NCI-H748 (cell line): ENCODE results near the gene UBAP1L.
"Not testable (repeated sequence)": the region's sequence is repeated elsewhere in the genome, so short reads cannot be mapped to it uniquely, and the experiment has no call there.

ENCODE experiments used
- DNase-seq: peaks from one replicate; lab custom pipeline; 2025; ENCODE audit not compliant: unreplicated experiment; lab: John Stamatoyannopoulos, UW

UBAP1L gene

DNA sequence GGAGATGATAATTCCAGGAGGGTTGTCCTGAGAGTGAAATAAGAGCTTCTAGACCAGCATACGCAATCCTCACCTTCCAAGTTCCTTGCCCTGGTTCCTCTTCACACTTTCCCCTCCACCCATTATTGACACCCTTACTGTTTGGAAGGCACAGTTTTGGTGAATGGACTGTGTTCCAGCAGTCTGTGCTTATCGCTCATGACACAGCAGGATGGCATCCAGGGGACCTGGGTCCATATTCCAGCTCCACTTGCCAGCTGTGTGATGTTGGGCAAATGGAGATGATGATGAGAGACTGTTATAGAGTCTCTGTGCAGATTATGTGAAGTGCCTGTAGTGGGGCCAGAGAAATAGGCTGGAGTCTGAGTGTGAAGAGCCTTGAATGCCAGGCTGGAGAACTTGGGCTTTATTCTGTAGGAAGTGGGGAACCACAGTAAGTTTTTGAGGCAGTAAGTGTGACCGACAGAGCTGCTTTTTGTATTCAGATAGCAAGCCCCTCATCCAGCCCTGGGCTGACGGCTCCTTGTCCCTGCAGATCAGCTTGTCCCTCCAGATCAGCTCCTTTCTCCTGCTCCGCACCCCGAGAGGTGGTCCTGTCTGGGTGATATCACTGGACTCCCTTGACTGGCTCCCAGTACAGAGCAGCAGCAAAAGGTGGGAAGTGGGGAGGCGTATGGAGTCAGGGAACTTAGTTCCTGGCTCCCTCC lies 30.3 kb downstream of the UBAP1L start:
- DNase-seq = no peak

- no peak for DNase-seq
These were observed 31.7 kb downstream of the UBAP1L start for GRCh38 chr15:65083262-65083701.

DNA sequence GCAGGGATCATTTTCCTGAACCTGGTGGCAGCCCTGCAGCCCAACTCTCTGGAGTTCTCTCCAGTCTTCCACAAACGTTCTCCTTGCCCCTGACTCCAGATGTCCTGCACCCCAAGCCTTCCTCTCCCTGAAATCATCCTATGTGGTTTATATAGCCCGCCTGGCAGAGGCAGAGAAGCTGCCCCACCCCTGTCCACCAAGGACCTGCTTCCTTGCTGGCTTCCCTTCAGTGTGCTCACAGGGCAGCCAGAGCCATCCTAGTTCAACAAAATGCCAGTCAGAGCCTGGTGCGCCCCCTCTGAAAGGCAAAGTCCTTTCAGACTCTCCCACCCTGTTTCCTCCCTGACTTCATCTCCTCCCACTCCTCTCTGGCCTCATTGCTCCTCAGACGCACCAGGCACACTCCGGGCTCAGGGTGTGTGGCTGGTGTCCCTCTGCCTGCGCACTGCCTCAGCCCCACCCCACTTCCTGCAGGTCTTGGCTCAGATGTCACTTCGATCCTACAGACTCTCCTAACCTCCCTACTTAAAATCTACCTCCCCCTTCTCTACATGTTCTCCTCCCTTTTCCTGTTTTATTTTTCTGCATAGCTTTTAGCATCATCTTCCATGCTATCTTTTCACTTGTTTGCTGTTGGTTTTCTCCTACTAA lies 32.6 kb downstream of the UBAP1L start:
- no peak for DNase-seq

- no peak for DNase-seq
These were observed 33.2 kb downstream of the UBAP1L start for GRCh38 chr15:65081758-65082157.

DNA sequence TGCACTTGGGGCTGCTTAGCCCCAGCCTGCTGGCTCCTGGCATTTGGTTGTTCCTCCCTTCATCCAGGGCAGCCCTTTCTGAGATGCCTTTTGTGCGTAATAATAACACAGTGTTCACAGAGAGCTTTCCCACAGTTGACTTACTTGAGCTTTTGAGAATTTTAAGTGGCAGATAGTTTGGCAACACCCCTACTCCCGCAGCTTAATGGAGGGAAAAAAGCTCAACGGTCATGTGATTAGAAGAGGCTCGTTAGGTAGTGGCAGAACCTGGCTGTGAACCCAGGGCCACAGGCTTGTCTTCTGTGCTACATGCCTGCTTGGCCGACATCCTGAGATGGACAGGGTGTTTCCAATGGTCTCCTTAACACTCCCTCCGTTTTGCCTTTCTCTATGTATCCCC lies 33.7 kb downstream of the UBAP1L start:
- no peak for DNase-seq

- no peak for DNase-seq
These were observed 35.4 kb downstream of the UBAP1L start for GRCh38 chr15:65079580-65079979.

DNA sequence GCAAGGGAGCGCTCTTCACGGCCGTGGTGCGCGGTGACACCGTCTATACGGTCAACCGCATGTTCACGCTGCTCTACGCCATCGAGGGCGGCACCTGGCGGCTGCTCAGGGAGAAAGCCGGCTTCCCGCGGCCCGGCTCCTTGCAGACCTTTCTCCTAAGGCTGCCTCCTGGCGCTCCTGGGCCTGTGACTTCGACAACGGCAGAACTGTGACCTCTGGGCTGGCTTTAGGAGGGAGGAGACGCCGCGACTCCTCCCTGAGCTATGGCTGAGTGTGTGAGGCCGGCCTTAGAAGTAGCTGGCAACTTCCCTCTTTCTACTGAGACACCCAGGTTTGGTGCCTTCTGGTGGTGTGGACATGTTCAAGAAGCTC lies 37.0 kb downstream of the UBAP1L start:
- no peak for DNase-seq

DNA sequence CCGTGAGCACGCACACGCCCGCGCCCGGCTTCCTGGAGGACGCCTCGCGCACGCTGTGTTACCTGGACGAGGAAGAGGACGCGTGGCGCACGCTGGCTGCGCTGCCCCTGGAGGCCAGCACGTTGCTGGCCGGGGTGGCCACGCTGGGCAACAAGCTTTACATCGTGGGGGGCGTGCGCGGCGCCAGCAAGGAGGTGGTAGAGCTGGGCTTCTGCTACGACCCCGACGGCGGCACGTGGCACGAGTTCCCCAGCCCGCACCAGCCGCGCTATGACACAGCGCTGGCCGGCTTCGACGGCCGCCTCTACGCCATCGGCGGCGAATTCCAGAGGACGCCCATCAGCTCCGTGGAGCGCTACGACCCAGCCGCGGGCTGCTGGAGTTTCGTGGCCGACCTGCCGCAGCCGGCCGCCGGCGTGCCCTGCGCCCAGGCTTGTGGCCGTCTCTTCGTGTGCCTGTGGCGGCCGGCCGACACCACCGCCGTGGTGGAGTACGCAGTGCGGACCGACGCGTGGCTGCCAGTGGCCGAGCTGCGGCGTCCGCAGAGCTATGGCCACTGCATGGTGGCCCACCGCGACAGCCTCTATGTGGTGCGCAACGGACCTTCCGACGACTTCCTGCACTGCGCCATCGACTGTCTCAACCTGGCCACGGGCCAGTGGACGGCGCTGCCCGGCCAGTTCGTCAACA lies 37.6 kb downstream of the UBAP1L start:
- DNase-seq = no peak

DNA sequence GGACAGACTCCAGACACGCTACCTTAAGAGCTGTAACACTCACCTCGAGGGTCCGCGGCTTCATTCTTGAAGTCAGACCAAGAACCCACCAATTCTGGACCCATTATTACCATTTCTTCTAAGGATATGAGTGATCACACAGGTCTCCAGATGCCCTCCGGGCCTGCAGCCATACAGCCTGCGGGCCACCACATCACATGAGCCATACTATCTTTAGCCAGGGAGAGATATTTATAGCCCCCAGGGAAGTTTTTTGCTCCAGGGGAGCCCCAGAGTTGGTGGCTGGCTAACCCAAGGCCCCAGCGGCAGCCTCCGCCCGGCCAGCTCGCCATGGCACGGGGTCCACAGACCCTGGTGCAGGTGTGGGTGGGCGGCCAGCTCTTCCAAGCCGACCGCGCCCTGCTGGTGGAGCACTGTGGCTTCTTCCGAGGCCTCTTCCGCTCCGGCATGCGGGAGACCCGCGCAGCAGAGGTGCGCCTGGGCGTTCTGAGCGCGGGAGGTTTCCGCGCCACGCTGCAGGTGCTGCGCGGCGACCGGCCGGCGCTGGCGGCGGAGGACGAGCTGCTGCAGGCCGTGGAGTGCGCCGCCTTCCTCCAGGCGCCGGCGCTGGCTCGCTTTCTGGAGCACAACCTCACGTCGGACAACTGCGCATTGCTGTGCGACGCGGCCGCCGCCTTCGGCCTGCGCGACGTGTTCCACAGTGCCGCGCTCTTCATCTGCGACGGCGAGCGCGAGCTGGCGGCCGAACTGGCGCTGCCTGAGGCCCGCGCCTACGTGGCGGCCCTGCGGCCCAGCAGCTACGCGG lies 38.3 kb downstream of the UBAP1L start, which contains the start of gene KBTBD13:
TSS of gene KBTBD13 (plus strand) at position 261 of the 805 bp plus-strand sequence. CDS start at position 331, 70 bp downstream.
- DNase-seq = no peak

DNA sequence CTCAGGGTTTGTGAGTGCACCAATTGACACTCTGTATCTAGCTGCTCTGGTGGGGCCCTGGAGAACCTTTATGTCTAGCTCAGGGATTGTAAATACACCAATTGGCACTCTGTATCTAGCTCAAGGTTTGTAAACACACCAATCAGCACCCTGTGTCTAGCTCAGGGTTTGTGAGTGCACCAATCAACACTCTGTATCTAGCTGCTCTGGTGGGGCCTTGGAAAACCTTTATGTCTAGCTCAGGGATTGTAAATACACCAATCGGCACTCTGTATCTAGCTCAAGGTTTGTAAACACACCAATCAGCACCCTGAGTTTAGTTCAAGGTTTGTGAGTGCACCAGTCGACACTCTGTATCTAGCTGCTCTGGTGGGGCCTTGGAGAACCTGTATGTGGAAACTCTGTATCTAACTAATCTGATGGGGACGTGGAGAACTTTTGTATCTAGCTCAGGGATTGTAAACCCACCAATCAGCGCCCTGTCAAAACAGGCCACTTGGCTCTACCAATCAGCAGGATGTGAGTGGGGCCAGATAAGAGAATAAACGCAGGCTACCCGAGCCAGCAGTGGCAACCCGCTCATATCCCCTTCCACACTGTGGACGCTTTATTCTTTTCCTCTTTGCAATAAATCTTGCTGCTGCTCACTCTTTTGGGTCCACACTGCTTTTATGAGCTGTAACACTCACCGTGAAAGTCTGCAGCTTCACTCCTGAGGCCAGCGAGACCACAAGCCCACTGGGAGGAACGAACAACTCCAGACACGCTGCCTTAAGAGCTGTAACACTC lies 39.2 kb downstream of the UBAP1L start:
- DNase-seq = not testable (repeated sequence)

DNA sequence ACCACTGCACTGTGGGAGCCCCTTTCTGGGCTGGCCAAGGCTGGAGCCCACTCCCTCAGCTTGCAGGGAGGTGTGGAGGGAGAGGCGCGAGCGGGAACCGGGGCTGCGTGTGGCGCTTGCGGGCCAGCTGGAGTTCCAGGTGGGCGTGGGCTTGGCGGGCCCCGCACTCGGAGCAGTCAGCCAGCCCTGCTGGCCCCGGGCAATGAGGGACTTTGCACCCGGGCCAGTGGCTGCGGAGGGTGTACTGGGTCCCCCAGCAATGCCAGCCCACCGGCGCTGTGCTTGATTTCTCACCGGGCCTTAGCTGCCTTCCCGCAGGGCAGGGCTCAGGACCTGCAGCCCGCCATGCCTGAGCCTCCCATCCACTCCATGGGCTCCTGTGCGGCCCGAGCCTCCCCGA lies 40.1 kb downstream of the UBAP1L start:
- DNase-seq = not testable (repeated sequence)

DNA sequence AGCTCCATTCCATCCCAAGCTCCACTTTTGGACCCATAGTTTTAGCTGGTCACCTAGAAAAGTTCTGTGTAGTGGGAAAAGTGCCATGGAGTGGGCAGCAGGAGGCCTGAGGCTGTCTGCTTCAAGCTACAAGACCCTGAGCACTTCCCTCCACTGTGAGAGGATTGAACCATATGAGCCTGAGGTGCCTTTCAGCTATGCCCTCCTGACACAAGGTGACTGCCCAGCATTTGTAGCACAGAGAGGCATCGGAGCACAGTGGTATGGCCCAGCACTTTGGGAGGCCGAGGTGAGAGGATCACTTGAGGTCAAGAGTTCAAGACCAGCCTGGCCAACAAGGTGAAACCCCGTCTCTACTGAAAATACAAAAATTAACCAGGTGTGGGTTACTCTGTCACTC lies 42.4 kb downstream of the UBAP1L start:
- no peak for DNase-seq

DNA sequence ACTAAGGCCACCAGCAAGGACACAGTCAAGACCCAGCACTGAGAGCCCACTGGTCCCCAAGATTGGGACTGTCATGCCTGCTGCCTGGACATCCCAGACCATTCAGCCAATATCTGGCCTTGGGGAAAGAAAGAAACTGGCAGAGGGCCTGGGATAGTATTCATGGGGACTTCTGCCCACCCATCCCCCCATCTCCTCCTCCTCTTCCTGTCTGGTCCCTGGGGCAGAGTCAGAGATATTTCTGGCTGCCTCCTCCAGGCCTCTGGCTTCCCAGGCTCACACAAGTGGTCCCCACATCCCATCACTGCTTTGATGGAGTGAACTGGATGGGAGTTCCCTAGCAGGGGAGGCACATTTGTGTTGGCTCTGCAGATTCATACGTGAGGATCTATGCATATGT lies 43.0 kb downstream of the UBAP1L start:
- DNase-seq = no peak

GRCh38 chr15:65071381-65071811 lies 43.6 kb downstream of the UBAP1L start:
- DNase-seq = no peak

GRCh38 chr15:65069779-65070546 lies 45.0 kb downstream of the UBAP1L start:
- no peak for DNase-seq

- no peak for DNase-seq
These were observed 45.8 kb downstream of the UBAP1L start for GRCh38 chr15:65069179-65069578.

GRCh38 chr15:65068403-65068788 lies 46.6 kb downstream of the UBAP1L start:
- no peak for DNase-seq

GRCh38 chr15:65067645-65068402 lies 47.2 kb downstream of the UBAP1L start, which contains the start of gene RASL12:
Gene RASL12 (minus strand): TSS chr15:65067991. CDS start chr15:65067835, 156 bp downstream.
- no peak for DNase-seq

GRCh38 chr15:65067317-65067644 lies 47.7 kb downstream of the UBAP1L start:
- DNase-seq = no peak
